Measurements from ENCODE around the gene NFIA. TPM values are rescaled to one million over a fixed set of nuclear protein-coding genes. Genes with fewer than 3 reads are reported as not detected.

NFIA gene
- total and polyA plus RNA-seq, 2 of the 13 experiments (the other 11 are each of a cell fraction or from before 2014, with no cell fraction given) = 14.7 to 28.5 TPM

DNA sequence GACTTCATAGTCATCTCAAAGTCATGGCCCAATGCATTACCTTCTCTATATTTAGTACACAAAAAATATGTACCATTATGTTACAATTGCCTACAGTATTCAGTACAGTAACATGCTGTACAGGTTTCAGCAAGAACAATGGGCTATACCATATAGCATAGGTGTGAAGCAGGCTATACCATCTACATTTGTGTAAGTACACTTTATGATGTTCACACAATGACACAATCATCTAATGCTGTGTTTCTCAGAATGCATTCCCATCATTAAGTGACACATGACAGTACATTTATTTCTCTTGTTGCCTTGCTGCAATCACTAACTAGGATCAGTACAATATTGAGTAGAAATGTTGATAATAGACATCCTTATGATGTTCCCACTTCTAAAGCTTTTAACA lies 46.5 kb upstream of the NFIA start:
- no peak overlapping the region for H3K9ac ChIP-seq (ENCODE audit: insufficient read depth, low read depth, low read length)
- H3K27ac ChIP-seq (ENCODE audit: extremely low read length, insufficient read depth, low read length) = no peak overlapping the region
- POLR2A ChIA-PET = no interaction called here
- in situ Hi-C loops (cut with HindIII; ENCODE audit: extremely low pct_ligation_motif_present, low pct_unique_long_range_greater_than_20kb) (no loop called here), intact Hi-C loops (cut with micrococcal nuclease; ENCODE audit: unreplicated experiment) (no loop called here)
- BruUV-seq (replicated peaks) = no TSS peak
- no peak for DNase-seq (ENCODE audit: low spot score)
- FAIRE-seq = no peak
- no peaks in the 10 kb centered on the region for H3K4me1 ChIP-seq (ENCODE audit: insufficient read depth, low read length)
- no peaks in the 10 kb centered on the region for H3K79me2 ChIP-seq (ENCODE audit: insufficient read depth, low read length)
- no peaks in the 10 kb centered on the region; a peak in 1 of 5 replicates for H3K27me3 ChIP-seq (ENCODE audit: control insufficient read depth in 1 of 2, insufficient read depth in 2 of 2, low read length in 2 of 2)
- no peaks in the 10 kb centered on the region for H3K9me3 ChIP-seq (ENCODE audit: low read length)
- TF ChIP-seq, protein P1, sequence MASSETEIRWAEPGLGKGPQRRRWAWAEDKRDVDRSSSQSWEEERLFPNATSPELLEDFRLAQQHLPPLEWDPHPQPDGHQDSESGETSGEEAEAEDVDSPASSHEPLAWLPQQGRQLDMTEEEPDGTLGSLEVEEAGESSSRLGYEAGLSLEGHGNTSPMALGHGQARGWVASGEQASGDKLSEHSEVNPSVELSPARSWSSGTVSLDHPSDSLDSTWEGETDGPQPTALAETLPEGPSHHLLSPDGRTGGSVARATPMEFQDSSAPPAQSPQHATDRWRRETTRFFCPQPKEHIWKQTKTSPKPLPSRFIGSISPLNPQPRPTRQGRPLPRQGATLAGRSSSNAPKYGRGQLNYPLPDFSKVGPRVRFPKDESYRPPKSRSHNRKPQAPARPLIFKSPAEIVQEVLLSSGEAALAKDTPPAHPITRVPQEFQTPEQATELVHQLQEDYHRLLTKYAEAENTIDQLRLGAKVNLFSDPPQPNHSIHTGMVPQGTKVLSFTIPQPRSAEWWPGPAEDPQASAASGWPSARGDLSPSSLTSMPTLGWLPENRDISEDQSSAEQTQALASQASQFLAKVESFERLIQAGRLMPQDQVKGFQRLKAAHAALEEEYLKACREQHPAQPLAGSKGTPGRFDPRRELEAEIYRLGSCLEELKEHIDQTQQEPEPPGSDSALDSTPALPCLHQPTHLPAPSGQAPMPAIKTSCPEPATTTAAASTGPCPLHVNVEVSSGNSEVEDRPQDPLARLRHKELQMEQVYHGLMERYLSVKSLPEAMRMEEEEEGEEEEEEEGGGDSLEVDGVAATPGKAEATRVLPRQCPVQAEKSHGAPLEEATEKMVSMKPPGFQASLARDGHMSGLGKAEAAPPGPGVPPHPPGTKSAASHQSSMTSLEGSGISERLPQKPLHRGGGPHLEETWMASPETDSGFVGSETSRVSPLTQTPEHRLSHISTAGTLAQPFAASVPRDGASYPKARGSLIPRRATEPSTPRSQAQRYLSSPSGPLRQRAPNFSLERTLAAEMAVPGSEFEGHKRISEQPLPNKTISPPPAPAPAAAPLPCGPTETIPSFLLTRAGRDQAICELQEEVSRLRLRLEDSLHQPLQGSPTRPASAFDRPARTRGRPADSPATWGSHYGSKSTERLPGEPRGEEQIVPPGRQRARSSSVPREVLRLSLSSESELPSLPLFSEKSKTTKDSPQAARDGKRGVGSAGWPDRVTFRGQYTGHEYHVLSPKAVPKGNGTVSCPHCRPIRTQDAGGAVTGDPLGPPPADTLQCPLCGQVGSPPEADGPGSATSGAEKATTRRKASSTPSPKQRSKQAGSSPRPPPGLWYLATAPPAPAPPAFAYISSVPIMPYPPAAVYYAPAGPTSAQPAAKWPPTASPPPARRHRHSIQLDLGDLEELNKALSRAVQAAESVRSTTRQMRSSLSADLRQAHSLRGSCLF (CRISPR knock-in tag; IDR thresholded peaks at IDR 0.05; ENCODE audit: borderline replicate concordance) = no peak
- CTCF ChIA-PET (ENCODE audit: low intra/inter-chr PET ratio, low total read pairs) = no interaction called here
- H3K4me3 ChIP-seq (replicated peaks in 1 of 3; ENCODE audit: insufficient read depth in 1 of 3, low read depth in 2 of 3, low read length in 3 of 3) = no peak overlapping the region
- H3K4me2 ChIP-seq (ENCODE audit: low read depth, low read length) = no peak overlapping the region
- H4K20me1 ChIP-seq (ENCODE audit: insufficient read depth, low read length) = no peaks in the 10 kb centered on the region
- no peaks in the 10 kb centered on the region for H3K36me3 ChIP-seq (replicated peaks in 1 of 2; ENCODE audit: control insufficient read depth in 1 of 2, insufficient read depth in 2 of 2, low read length in 2 of 2)
- no peak overlapping the region for H2AFZ ChIP-seq (ENCODE audit: low read length)
- no peak for ATAC-seq

DNA sequence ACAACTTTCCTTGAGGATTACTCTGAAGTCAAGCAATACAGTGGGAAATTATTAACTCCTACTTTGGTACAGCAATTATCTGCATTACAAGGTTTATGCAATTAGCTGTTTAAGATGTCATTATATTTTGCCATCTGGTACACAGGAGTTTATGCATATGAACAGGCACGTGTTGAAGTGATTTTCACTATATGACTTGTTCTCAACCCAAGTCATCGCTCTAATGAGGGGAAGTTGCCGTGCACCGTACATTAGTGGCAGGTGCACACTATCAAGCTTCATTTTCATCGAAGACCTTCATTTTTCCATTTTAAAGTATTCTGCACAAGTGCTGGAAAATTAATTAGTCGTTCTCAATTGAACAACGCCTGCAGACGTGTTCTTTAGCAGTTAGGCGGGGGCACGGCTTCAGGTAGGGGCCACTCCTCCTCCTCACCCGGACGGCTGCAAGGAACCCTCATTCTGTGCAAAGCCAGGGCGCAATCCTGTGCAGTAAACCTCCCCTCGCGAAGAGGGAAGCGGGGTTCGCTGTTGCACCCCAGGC lies 39.8 kb upstream of the NFIA start:
- intact Hi-C loops (cut with micrococcal nuclease; ENCODE audit: unreplicated experiment) = loop anchor here (2.0 to 5.0 kb wide), 4 partner anchors 64 to 1065 kb away; no protein-coding TSS in a partner anchor
- CTCF ChIA-PET (ENCODE audit: low intra/inter-chr PET ratio, low total read pairs) = interaction anchor here (0.7 to 1.2 kb wide), 2 partner anchors 64 to 194 kb away, joined by 3 to 8 read pairs; no protein-coding TSS in a partner anchor
- peaks cover 6% of the 10 kb centered on the region; the same call in 1 of the 2 replicates for H3K4me1 ChIP-seq (ENCODE audit: insufficient read depth, low read length)
- H3K4me2 ChIP-seq (ENCODE audit: low read depth, low read length) = peak overlapping the region; percentile 99
- H3K9me3 ChIP-seq (ENCODE audit: low read length) = no peaks in the 10 kb centered on the region
- FAIRE-seq (no peak), DNase-seq (ENCODE audit: low spot score) (no peak), ATAC-seq (no peak; the same call in 2 of the 3 replicates)
- 29% methylated on average over 10 of the region's 17 CpGs for WGBS (ENCODE audit: low lambda C conversion rate)
- H3K27me3 ChIP-seq (ENCODE audit: control insufficient read depth in 1 of 2, insufficient read depth in 2 of 2, low read length in 2 of 2) = peaks cover 2 to 16% of the 10 kb centered on the region in 2 experiments; a peak in 4 of 5 replicates
- no peaks in the 10 kb centered on the region for H3K79me2 ChIP-seq (ENCODE audit: insufficient read depth, low read length)
- peak overlapping the region; percentile 45; the same call in 1 of the 2 replicates for H3K9ac ChIP-seq (ENCODE audit: insufficient read depth, low read depth, low read length)
- no peaks in the 10 kb centered on the region for H3K36me3 ChIP-seq (replicated peaks in 1 of 2; ENCODE audit: control insufficient read depth in 1 of 2, insufficient read depth in 2 of 2, low read length in 2 of 2)
- H3K4me3 ChIP-seq (replicated peaks in 1 of 3; ENCODE audit: insufficient read depth in 1 of 3, low read depth in 2 of 3, low read length in 3 of 3) = peak overlapping the region in 2 of 3 experiments; percentile 26 to 75; a peak in 5 of 6 replicates
- POLR2A ChIA-PET = no interaction called here
- no peak overlapping the region for H2AFZ ChIP-seq (ENCODE audit: low read length)
- H4K20me1 ChIP-seq (ENCODE audit: insufficient read depth, low read length) = no peaks in the 10 kb centered on the region; the same call in 1 of the 2 replicates
- no TSS peak for BruUV-seq (replicated peaks)
- no peak overlapping the region for H3K27ac ChIP-seq (ENCODE audit: extremely low read length, insufficient read depth, low read length)
- in situ Hi-C loops (cut with HindIII; ENCODE audit: extremely low pct_ligation_motif_present, low pct_unique_long_range_greater_than_20kb) = loop anchor here (5.0 kb wide), 2 partner anchors 65 to 190 kb away; no protein-coding TSS in a partner anchor
- TF ChIP-seq, protein P2, sequence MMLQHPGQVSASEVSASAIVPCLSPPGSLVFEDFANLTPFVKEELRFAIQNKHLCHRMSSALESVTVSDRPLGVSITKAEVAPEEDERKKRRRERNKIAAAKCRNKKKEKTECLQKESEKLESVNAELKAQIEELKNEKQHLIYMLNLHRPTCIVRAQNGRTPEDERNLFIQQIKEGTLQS (CRISPR knock-in tag; IDR thresholded peaks at IDR 0.05) = no peak
- TF ChIP-seq, protein P3, sequence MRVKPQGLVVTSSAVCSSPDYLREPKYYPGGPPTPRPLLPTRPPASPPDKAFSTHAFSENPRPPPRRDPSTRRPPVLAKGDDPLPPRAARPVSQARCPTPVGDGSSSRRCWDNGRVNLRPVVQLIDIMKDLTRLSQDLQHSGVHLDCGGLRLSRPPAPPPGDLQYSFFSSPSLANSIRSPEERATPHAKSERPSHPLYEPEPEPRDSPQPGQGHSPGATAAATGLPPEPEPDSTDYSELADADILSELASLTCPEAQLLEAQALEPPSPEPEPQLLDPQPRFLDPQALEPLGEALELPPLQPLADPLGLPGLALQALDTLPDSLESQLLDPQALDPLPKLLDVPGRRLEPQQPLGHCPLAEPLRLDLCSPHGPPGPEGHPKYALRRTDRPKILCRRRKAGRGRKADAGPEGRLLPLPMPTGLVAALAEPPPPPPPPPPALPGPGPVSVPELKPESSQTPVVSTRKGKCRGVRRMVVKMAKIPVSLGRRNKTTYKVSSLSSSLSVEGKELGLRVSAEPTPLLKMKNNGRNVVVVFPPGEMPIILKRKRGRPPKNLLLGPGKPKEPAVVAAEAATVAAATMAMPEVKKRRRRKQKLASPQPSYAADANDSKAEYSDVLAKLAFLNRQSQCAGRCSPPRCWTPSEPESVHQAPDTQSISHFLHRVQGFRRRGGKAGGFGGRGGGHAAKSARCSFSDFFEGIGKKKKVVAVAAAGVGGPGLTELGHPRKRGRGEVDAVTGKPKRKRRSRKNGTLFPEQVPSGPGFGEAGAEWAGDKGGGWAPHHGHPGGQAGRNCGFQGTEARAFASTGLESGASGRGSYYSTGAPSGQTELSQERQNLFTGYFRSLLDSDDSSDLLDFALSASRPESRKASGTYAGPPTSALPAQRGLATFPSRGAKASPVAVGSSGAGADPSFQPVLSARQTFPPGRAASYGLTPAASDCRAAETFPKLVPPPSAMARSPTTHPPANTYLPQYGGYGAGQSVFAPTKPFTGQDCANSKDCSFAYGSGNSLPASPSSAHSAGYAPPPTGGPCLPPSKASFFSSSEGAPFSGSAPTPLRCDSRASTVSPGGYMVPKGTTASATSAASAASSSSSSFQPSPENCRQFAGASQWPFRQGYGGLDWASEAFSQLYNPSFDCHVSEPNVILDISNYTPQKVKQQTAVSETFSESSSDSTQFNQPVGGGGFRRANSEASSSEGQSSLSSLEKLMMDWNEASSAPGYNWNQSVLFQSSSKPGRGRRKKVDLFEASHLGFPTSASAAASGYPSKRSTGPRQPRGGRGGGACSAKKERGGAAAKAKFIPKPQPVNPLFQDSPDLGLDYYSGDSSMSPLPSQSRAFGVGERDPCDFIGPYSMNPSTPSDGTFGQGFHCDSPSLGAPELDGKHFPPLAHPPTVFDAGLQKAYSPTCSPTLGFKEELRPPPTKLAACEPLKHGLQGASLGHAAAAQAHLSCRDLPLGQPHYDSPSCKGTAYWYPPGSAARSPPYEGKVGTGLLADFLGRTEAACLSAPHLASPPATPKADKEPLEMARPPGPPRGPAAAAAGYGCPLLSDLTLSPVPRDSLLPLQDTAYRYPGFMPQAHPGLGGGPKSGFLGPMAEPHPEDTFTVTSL (CRISPR knock-in tag; IDR thresholded peaks at IDR 0.05; ENCODE audit: borderline replicate concordance) = no peak
- TF ChIP-seq ZNF83 (CRISPR knock-in tag; IDR thresholded peaks at IDR 0.05; ENCODE audit: borderline replicate concordance) (0 out of 2 replicates have a peak, but pooled peaks have one; percentile 47), MIER2 (CRISPR knock-in tag; IDR thresholded peaks at IDR 0.05) (no peak)
